Peyer's patch (tissue), 4 donors: ENCODE data around the gene DOK6.

ENCODE experiments used
- CTCF ChIP-seq, 6 experiments: fragments of 450-650 bp in 4 of 6; fragments of 200-600 bp in 2 of 6; sonication (generic) in 1 of 6; IDR thresholded peaks; one replicate each; pipeline ENCODE4 v1.5.1; 2017 to 2019; ENCODE audit warnings: antibody characterized with exemption in 6 of 6, mild to moderate bottlenecking in 3 of 6, moderate library complexity in 1 of 6
- POLR2A ChIP-seq, 2 donors: fragments of 450-650 bp; IDR thresholded peaks; one replicate each; pipeline ENCODE4 v1.5.1; 2017; ENCODE audit warnings: antibody characterized with exemption in 2 of 2, mild to moderate bottlenecking in 2 of 2, moderate library complexity in 2 of 2

DNA sequence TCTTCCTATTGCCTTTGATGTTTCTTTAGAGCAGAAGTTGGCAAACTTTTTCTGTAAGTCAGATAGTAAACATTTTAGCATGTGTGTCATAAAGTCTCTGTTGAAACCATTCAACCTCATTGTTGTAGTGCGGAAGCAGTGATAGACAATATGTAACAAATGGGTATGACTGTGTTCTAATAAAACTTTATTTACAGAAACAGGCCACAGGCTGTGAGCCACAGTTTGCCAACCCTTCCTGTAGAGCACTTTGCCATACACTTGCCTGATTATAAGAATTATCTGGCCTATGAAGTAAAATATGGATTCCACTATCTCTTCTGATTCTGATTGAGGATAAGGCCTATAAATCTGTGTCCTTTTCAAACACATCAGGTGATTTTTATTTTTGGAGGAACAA, 237.4 kb downstream of the DOK6 start:
- no peak for TF ChIP-seq CTCF (IDR thresholded peaks at IDR 0.05)
- no peak for TF ChIP-seq POLR2A (IDR thresholded peaks at IDR 0.05)
